Subcutaneous adipose tissue (tissue), 4 donors: ENCODE measurements around the gene KCNQ5. TPM values are rescaled to one million over a fixed set of nuclear protein-coding genes. Genes with fewer than 3 reads are reported as not detected.

Experiments used
- total RNA-seq, 4 donors: library from RNA; depleted of rRNA; stranded (reverse); fragments of >200 nt; gene quantifications; one replicate each; pipeline ENCODE4 v1.1.0, GENCODE V29; 2016
- TF ChIP-seq, protein P1 (sequence below): fragments of 450-650 bp; IDR thresholded peaks from one replicate; pipeline ENCODE4 v1.5.1; 2016; ENCODE audit warnings: low read depth, mild to moderate bottlenecking, control low read depth, antibody characterized with exemption, moderate library complexity

KCNQ5 gene
- total RNA-seq, 4 donors from 2014 or later: 0.17 TPM; not detected in 3

- TF ChIP-seq, protein P1, sequence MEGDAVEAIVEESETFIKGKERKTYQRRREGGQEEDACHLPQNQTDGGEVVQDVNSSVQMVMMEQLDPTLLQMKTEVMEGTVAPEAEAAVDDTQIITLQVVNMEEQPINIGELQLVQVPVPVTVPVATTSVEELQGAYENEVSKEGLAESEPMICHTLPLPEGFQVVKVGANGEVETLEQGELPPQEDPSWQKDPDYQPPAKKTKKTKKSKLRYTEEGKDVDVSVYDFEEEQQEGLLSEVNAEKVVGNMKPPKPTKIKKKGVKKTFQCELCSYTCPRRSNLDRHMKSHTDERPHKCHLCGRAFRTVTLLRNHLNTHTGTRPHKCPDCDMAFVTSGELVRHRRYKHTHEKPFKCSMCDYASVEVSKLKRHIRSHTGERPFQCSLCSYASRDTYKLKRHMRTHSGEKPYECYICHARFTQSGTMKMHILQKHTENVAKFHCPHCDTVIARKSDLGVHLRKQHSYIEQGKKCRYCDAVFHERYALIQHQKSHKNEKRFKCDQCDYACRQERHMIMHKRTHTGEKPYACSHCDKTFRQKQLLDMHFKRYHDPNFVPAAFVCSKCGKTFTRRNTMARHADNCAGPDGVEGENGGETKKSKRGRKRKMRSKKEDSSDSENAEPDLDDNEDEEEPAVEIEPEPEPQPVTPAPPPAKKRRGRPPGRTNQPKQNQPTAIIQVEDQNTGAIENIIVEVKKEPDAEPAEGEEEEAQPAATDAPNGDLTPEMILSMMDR: no peak
Measured at GRCh38 chr6:72642435-72642834, 20.6 kb downstream of the KCNQ5 start.

DNA sequence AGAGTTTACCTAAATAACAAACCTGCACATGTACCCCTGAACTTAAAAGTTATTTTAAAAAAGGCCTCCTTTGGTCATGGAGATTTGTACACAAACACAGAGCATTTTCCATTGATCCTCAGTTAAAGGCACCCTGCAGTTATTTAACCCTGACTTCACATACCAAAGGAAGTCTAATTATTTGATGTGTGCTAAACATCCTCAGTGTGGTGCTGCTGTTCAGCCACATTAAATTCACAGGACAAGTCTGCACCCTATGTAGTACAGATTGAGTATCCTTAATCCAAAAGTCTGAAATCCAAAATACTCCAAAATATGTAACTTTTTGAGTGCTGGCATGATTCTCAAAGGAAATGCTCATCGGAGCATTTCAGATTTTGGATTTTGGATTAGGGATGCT lies 21.4 kb downstream of the KCNQ5 start:
- TF ChIP-seq, protein P1: no peak

DNA sequence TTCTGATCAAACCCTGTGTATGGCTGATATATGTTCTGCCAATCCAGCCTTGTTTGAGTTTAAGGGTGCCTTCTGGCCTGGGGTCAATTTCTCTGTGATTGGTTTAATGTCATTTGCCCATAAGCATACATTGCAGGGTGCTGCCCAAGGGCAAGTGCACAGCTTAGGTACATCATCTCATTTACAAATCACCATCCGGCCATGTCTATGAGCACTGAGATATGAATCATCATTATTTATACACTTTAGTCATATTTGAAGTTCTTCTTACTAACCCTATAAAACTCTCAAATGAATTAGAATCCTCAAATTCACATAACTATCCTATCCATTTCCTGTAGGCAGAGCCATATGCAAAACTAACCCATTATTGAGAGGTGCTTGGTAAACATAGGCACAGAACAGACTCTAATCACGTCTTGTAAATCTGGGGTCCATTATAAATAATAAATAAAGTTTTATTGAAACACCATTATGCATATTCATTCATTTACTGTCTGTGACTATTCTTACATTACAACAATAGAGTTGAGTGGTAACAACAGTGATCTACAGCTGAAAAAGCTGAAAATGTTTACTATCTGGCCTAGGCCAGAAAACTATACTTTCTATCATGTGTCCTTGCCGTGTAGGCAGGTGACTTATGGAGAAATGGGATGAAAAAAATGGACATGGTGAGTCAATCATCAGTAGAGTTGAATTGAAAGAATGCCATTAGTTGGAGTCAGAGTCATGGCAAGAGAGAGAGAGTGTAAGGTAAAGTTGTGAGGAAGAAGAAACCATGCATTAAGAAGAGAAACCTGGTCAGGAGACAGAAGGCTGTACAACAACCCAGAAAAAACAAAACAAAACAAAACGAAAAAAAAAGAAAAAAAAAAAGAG lies 25.0 kb downstream of the KCNQ5 start:
- TF ChIP-seq, protein P1: no peak

DNA sequence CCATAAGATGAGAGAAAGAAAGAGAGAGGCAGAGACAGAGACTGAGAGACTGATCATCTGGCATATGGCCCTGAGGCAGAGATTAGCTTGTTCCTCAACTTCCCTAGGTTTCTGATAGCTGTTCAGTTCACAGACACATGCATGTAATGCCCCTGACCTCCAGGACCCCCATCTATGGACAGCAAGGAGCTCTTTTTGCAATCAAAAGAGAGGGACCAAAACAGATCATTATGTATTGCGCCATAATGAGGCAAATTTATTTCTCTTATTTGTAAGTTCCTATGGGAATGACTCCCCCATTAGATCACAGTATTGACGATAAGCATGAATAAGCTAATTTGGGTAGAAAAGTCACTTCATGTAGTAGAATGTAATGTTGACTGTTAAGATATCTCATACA lies 25.6 kb downstream of the KCNQ5 start:
- TF ChIP-seq, protein P1: no peak

- TF ChIP-seq, protein P1: no peak
Measured at GRCh38 chr6:72649032-72649984, 27.4 kb downstream of the KCNQ5 start.

GRCh38 chr6:72650081-72650745 lies 28.3 kb downstream of the KCNQ5 start:
- TF ChIP-seq, protein P1: no peak
